ENCODE measurements around the gene COL11A2. TPM values are rescaled to one million over a fixed set of nuclear protein-coding genes. Genes with fewer than 3 reads are reported as not detected.
"Not testable (repeated sequence)": the region's sequence is repeated elsewhere in the genome, so short reads cannot be mapped to it uniquely, and the experiment has no call there.

COL11A2 gene
- total RNA-seq, 1 experiment from 2014 or later, result 0.58 TPM

- no peak overlapping the region for H3K27ac ChIP-seq (ENCODE audit: low read length)
- peaks cover 43% of the 10 kb centered on the region for H3K27me3 ChIP-seq (ENCODE audit: low read length)
- POLR2A ChIA-PET (ENCODE audit: unreplicated experiment), result no interaction called here
- intact Hi-C loops (cut with micrococcal nuclease), result no loop called here
- CTCF ChIA-PET, result no interaction called here
- no peak overlapping the region for H2AFZ ChIP-seq (ENCODE audit: low read length)
- no peak for TF ChIP-seq EZH2phosphoT487 (IDR thresholded peaks at IDR 0.05; ENCODE audit: borderline replicate concordance, low read length)
- no peak for TF ChIP-seq EZH2 (IDR thresholded peaks at IDR 0.05; ENCODE audit: low read length, unreplicated experiment)
- no peak for TF ChIP-seq CTCF (conservative IDR thresholded peaks at IDR 0.05; ENCODE audit: low read depth, low read length)
- no TSS peak for BruUV-seq (replicated peaks)
- no peak overlapping the region for H3K9ac ChIP-seq (ENCODE audit: low read length)
- H3K9me3 ChIP-seq (ENCODE audit: low read length), result no peaks in the 10 kb centered on the region
- no peaks in the 10 kb centered on the region for H3K4me1 ChIP-seq (ENCODE audit: insufficient read depth, low read length)
- no peaks in the 10 kb centered on the region for H3K9me2 ChIP-seq (replicated peaks; ENCODE audit: low read length)
- ATAC-seq (no peak), DNase-seq (no peak)
- H3K36me3 ChIP-seq (ENCODE audit: low read depth, low read length), result no peaks in the 10 kb centered on the region
- H3F3A ChIP-seq (ENCODE audit: low read length, unreplicated experiment), result no peaks in the 10 kb centered on the region
- no peaks in the 10 kb centered on the region for H4K20me1 ChIP-seq (ENCODE audit: low read length)
- H3K4me3 ChIP-seq (ENCODE audit: low read length), result no peak overlapping the region
- H3K4me2 ChIP-seq (ENCODE audit: low read length), result no peak overlapping the region
- H3K79me2 ChIP-seq (ENCODE audit: low read length), result no peaks in the 10 kb centered on the region
These were observed 43.0 kb upstream of the COL11A2 start for GRCh38 chr6:33235221-33235634.

- ATAC-seq; H3K4me3 ChIP-seq (ENCODE audit: low read length); H2AFZ ChIP-seq (ENCODE audit: low read length); H3F3A ChIP-seq (ENCODE audit: low read length, unreplicated experiment); H3K9ac ChIP-seq (ENCODE audit: low read length); H3K4me2 ChIP-seq (ENCODE audit: low read length); H4K20me1 ChIP-seq (ENCODE audit: low read length); BruUV-seq (replicated peaks); H3K4me1 ChIP-seq (ENCODE audit: insufficient read depth, low read length); H3K36me3 ChIP-seq (ENCODE audit: low read depth, low read length); H3K27ac ChIP-seq (ENCODE audit: low read length); DNase-seq; intact Hi-C loops (cut with micrococcal nuclease); H3K79me2 ChIP-seq (ENCODE audit: low read length); POLR2A ChIA-PET (ENCODE audit: unreplicated experiment); H3K9me2 ChIP-seq (replicated peaks; ENCODE audit: low read length); H3K9me3 ChIP-seq (ENCODE audit: low read length): not testable (repeated sequence)
- H3K27me3 ChIP-seq (ENCODE audit: low read length), result peaks cover 16% of the 10 kb centered on the region; the same call in 1 of the 2 replicates
- CTCF ChIA-PET, result interaction anchor here (0.6 kb wide), 1 partner anchor 359 kb away, joined by 3 read pairs; no protein-coding TSS in a partner anchor
These were observed 34.3 kb upstream of the COL11A2 start for GRCh38 chr6:33226503-33227120.

- DNase-seq (no peak), ATAC-seq (no peak)
- ChIA-PET POLR2A (ENCODE audit: unreplicated experiment) (no interaction called here), CTCF (no interaction called here)
- no peaks in the 10 kb centered on the region for H3K79me2 ChIP-seq (ENCODE audit: low read length)
- no peaks in the 10 kb centered on the region for H3K9me2 ChIP-seq (replicated peaks; ENCODE audit: low read length)
- no peak for TF ChIP-seq CTCF (conservative IDR thresholded peaks at IDR 0.05; ENCODE audit: low read depth, low read length)
- no peak for TF ChIP-seq EZH2phosphoT487 (IDR thresholded peaks at IDR 0.05; ENCODE audit: borderline replicate concordance, low read length)
- TF ChIP-seq EZH2 (IDR thresholded peaks at IDR 0.05; ENCODE audit: low read length, unreplicated experiment), result no peak
- H2AFZ ChIP-seq (ENCODE audit: low read length), result no peak overlapping the region
- H3F3A ChIP-seq (ENCODE audit: low read length, unreplicated experiment), result no peaks in the 10 kb centered on the region
- H3K9ac ChIP-seq (ENCODE audit: low read length), result no peak overlapping the region
- H3K27me3 ChIP-seq (ENCODE audit: low read length), result 0 out of 2 replicates have a peak, but pooled peaks cover 3% of the 10 kb centered on the region
- no peak overlapping the region for H3K4me2 ChIP-seq (ENCODE audit: low read length)
- intact Hi-C loops (cut with micrococcal nuclease), result no loop called here
- H3K4me3 ChIP-seq (ENCODE audit: low read length), result no peak overlapping the region
- no TSS peak for BruUV-seq (replicated peaks)
- no peaks in the 10 kb centered on the region for H4K20me1 ChIP-seq (ENCODE audit: low read length)
- H3K4me1 ChIP-seq (ENCODE audit: insufficient read depth, low read length), result no peaks in the 10 kb centered on the region
- H3K27ac ChIP-seq (ENCODE audit: low read length), result no peak overlapping the region
- no peaks in the 10 kb centered on the region for H3K9me3 ChIP-seq (ENCODE audit: low read length)
- H3K36me3 ChIP-seq (ENCODE audit: low read depth, low read length), result no peaks in the 10 kb centered on the region
These were observed 25.4 kb upstream of the COL11A2 start for GRCh38 chr6:33217681-33218080.

Measured in PC-3 (cell line).